H1 (cell line): Measurements from ENCODE around the gene NAV3. TPM values are rescaled to one million over a fixed set of nuclear protein-coding genes. Genes with fewer than 3 reads are reported as not detected.

Source experiments
- GABPA ChIP-seq: IDR thresholded peaks from 2 replicates; pipeline ENCODE4 v1.6.1; 2011; ENCODE audit warnings: mild to moderate bottlenecking, low read length, moderate library complexity, borderline replicate concordance; ENCODE audit not compliant: insufficient read depth
- NRF1 ChIP-seq: IDR thresholded peaks from 2 replicates; pipeline ENCODE4 v1.6.1; 2011; ENCODE audit warnings: mild to moderate bottlenecking, low read depth, low read length, improper control_type of control experiment
- POLR2AphosphoS5 ChIP-seq: IDR thresholded peaks from 2 replicates; pipeline ENCODE4 v1.6.1; 2011; ENCODE audit warnings: low read depth, low read length
- POU5F1 ChIP-seq: IDR thresholded peaks from 2 replicates; pipeline ENCODE4 v1.6.1; 2011; ENCODE audit warnings: low read depth, mild to moderate bottlenecking, low read length, moderate library complexity
- RNF2 ChIP-seq: fragments of 200-900, 300-1000 bp; sonication (generic); IDR thresholded peaks from 2 replicates; pipeline ENCODE4 v1.7.1; 2016; ENCODE audit warnings: borderline replicate concordance, low read depth, mild to moderate bottlenecking, antibody characterized with exemption, low read length; ENCODE audit not compliant: poor library complexity, severe bottlenecking; ENCODE audit errors: missing control alignments
- SIRT6 ChIP-seq: IDR thresholded peaks from one replicate; pipeline ENCODE4 v1.7.1; 2012; ENCODE audit warnings: low read length, inconsistent platforms
- SIX5 ChIP-seq: IDR thresholded peaks from 2 replicates; pipeline ENCODE4 v1.6.1; 2011; ENCODE audit warnings: mild to moderate bottlenecking, low read depth, low read length
- polyA plus RNA-seq, 7 experiments: library from polyadenylated mRNA; depleted of rRNA in 3 of 7; stranded (reverse) in 5 of 7; unstranded in 2 of 7; fragments of >200 nt in 5 of 7; fragments of 200-250 nt in 2 of 7; gene quantifications; 1 replicate in 5 of 7; 2 replicates in 1 of 7; 4 replicates in 1 of 7; pipeline versions ENCODE4 v1.2.1 to v1.2.3, GENCODE V29; 2011 to 2013; ENCODE audit warnings: missing spikeins in 2 of 7, mixed read lengths in 2 of 7
- total RNA-seq: library from RNA; stranded (reverse); fragmentation: NEBNext Ultra II Directional; extraction: Animal tissue kit (Norgen Biotek cat#: 25700); gene quantifications from 2 replicates; pipeline ENCODE4 v1.2.1, GENCODE V29; 2021
- TF ChIP-seq, protein P1 (sequence below): fragments of 300-600 bp; sonication (generic); IDR thresholded peaks from 2 replicates; pipeline ENCODE4 v1.7.1; 2012; ENCODE audit warnings: low read length, moderate library complexity, mild to moderate bottlenecking, inconsistent platforms; ENCODE audit not compliant: insufficient replicate concordance
- TF ChIP-seq, protein P2 (sequence below): IDR thresholded peaks from 2 replicates; pipeline ENCODE4 v1.6.1; 2012; ENCODE audit warnings: low read length, inconsistent platforms

Gene NAV3
- total and polyA plus RNA-seq, 2 of the 8 experiments (the other 6 are each of a cell fraction or from before 2014, with no cell fraction given) = 0.47 to 5.0 TPM

DNA sequence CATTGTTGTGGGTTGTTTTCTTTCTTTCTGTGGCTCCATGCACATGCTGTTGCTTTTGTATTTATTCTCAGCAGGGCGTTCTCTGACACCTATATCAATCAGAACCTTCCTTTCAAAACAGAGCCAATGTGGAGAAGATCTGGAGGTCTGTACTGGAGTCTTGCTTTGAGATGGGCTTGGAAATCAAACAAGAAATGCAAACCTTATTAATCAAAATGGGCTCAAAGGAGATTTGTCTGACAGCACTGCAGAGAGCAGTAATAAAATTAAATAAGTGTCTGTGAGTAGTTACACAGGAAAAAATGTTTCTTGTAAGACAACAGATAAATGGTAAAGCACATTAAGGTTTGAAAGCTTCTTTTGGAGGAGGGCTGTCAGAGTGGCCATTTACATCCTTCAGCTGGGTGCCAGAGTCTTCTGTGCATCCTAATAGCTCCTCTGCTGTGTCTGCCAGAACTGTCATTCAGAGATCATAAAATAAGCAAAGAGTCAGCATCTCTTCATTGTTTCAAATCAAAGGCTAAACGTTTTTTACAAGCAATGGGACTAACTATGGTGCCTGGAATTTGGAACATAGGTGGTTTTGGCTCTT is 414.3 kb downstream of the NAV3 start (continued):
- TF ChIP-seq, protein P1, sequence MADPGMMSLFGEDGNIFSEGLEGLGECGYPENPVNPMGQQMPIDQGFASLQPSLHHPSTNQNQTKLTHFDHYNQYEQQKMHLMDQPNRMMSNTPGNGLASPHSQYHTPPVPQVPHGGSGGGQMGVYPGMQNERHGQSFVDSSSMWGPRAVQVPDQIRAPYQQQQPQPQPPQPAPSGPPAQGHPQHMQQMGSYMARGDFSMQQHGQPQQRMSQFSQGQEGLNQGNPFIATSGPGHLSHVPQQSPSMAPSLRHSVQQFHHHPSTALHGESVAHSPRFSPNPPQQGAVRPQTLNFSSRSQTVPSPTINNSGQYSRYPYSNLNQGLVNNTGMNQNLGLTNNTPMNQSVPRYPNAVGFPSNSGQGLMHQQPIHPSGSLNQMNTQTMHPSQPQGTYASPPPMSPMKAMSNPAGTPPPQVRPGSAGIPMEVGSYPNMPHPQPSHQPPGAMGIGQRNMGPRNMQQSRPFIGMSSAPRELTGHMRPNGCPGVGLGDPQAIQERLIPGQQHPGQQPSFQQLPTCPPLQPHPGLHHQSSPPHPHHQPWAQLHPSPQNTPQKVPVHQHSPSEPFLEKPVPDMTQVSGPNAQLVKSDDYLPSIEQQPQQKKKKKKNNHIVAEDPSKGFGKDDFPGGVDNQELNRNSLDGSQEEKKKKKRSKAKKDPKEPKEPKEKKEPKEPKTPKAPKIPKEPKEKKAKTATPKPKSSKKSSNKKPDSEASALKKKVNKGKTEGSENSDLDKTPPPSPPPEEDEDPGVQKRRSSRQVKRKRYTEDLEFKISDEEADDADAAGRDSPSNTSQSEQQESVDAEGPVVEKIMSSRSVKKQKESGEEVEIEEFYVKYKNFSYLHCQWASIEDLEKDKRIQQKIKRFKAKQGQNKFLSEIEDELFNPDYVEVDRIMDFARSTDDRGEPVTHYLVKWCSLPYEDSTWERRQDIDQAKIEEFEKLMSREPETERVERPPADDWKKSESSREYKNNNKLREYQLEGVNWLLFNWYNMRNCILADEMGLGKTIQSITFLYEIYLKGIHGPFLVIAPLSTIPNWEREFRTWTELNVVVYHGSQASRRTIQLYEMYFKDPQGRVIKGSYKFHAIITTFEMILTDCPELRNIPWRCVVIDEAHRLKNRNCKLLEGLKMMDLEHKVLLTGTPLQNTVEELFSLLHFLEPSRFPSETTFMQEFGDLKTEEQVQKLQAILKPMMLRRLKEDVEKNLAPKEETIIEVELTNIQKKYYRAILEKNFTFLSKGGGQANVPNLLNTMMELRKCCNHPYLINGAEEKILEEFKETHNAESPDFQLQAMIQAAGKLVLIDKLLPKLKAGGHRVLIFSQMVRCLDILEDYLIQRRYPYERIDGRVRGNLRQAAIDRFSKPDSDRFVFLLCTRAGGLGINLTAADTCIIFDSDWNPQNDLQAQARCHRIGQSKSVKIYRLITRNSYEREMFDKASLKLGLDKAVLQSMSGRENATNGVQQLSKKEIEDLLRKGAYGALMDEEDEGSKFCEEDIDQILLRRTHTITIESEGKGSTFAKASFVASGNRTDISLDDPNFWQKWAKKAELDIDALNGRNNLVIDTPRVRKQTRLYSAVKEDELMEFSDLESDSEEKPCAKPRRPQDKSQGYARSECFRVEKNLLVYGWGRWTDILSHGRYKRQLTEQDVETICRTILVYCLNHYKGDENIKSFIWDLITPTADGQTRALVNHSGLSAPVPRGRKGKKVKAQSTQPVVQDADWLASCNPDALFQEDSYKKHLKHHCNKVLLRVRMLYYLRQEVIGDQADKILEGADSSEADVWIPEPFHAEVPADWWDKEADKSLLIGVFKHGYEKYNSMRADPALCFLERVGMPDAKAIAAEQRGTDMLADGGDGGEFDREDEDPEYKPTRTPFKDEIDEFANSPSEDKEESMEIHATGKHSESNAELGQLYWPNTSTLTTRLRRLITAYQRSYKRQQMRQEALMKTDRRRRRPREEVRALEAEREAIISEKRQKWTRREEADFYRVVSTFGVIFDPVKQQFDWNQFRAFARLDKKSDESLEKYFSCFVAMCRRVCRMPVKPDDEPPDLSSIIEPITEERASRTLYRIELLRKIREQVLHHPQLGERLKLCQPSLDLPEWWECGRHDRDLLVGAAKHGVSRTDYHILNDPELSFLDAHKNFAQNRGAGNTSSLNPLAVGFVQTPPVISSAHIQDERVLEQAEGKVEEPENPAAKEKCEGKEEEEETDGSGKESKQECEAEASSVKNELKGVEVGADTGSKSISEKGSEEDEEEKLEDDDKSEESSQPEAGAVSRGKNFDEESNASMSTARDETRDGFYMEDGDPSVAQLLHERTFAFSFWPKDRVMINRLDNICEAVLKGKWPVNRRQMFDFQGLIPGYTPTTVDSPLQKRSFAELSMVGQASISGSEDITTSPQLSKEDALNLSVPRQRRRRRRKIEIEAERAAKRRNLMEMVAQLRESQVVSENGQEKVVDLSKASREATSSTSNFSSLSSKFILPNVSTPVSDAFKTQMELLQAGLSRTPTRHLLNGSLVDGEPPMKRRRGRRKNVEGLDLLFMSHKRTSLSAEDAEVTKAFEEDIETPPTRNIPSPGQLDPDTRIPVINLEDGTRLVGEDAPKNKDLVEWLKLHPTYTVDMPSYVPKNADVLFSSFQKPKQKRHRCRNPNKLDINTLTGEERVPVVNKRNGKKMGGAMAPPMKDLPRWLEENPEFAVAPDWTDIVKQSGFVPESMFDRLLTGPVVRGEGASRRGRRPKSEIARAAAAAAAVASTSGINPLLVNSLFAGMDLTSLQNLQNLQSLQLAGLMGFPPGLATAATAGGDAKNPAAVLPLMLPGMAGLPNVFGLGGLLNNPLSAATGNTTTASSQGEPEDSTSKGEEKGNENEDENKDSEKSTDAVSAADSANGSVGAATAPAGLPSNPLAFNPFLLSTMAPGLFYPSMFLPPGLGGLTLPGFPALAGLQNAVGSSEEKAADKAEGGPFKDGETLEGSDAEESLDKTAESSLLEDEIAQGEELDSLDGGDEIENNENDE = no peak
- TF ChIP-seq SIRT6 (no peak), NRF1 (no peak), GABPA (no peak), POU5F1 (no peak), POLR2AphosphoS5 (no peak), RNF2 (no peak), SIX5 (no peak)
- TF ChIP-seq, protein P2, sequence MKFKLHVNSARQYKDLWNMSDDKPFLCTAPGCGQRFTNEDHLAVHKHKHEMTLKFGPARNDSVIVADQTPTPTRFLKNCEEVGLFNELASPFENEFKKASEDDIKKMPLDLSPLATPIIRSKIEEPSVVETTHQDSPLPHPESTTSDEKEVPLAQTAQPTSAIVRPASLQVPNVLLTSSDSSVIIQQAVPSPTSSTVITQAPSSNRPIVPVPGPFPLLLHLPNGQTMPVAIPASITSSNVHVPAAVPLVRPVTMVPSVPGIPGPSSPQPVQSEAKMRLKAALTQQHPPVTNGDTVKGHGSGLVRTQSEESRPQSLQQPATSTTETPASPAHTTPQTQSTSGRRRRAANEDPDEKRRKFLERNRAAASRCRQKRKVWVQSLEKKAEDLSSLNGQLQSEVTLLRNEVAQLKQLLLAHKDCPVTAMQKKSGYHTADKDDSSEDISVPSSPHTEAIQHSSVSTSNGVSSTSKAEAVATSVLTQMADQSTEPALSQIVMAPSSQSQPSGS = no peak
